Mesothelial cell of epicardium (in vitro differentiated cells): ENCODE measurements around the gene TSPEAR. TPM values are rescaled to one million over a fixed set of nuclear protein-coding genes. Genes with fewer than 3 reads are reported as not detected.

ENCODE experiments used
- DNase-seq, 2 experiments: peaks; one replicate each; pipeline ENCODE4 v3.0.0; 2021; ENCODE audit warnings: low spot score in 2 of 2; ENCODE audit not compliant: unreplicated experiment in 2 of 2
- H3K27ac Mint-ChIP-seq: 2 replicates; pipeline ENCODE4 v1.8.0; 2021; ENCODE audit warnings: mixed read lengths
- H3K27me3 Mint-ChIP-seq: 2 replicates; pipeline ENCODE4 v1.8.0; 2021; ENCODE audit warnings: low read depth, mixed read lengths
- H3K36me3 Mint-ChIP-seq: 2 replicates; pipeline ENCODE4 v1.8.0; 2021; ENCODE audit warnings: mixed read lengths
- H3K4me1 Mint-ChIP-seq: 2 replicates; pipeline ENCODE4 v1.8.0; 2021; ENCODE audit warnings: mixed read lengths
- H3K4me3 Mint-ChIP-seq: 2 replicates; pipeline ENCODE4 v1.8.0; 2021; ENCODE audit warnings: mild to moderate bottlenecking, moderate library complexity, mixed read lengths
- H3K9me3 Mint-ChIP-seq: 2 replicates; pipeline ENCODE4 v1.8.0; 2021; ENCODE audit warnings: mixed read lengths
- total RNA-seq: library from RNA; stranded (reverse); gene quantifications from 3 replicates; pipeline ENCODE4 v1.2.1, GENCODE V29; 2021
- TF ChIP-seq, protein P1 (sequence below): fragments of 200-600 bp; sonication (generic); IDR thresholded peaks from one replicate; pipeline ENCODE4 v1.5.0; 2021; ENCODE audit warnings: antibody characterized with exemption; ENCODE audit not compliant: unreplicated experiment

TSPEAR gene
- total RNA-seq, 1 donor from 2014 or later, result 0.11 TPM

DNA sequence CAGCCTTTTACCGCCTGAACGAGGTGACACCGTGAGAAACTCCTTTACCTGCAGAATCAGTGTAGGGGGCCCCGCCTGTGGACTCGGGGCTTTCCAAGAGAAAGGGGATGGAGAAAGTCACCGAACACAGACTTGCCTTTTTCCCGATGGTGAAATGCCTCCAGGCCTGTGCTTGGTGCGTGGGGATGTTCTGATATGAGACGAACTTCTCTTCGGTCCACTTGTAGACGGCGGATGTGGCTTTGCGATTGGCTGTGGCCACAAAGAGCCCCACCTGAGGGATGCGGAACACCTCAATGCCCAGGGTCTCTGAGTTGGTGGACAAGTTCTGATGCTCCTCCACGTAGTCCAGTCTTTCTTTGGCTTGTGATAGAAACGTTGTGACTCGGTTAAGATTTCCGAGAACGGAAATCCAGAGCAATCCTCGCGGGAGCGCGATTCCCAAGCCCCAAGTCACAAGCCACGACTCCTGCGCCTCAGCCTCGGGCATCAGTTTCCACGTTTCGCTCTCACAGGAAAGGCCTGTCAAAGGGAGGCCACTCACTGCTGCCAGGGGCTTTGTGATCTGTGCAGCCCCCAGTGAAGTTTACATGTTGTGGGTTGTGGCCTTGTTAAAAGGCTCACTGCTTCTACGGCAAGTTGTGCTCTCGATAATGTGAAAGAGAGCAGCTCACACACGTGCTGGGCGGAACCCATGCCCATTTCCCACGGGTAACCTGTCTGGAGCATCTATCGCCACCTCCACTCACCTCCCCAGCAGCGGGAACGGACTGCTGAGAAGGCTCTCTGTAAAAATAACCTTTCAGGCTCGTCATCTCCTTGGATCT, 184.0 kb downstream of the TSPEAR start:
- TF ChIP-seq, protein P1, sequence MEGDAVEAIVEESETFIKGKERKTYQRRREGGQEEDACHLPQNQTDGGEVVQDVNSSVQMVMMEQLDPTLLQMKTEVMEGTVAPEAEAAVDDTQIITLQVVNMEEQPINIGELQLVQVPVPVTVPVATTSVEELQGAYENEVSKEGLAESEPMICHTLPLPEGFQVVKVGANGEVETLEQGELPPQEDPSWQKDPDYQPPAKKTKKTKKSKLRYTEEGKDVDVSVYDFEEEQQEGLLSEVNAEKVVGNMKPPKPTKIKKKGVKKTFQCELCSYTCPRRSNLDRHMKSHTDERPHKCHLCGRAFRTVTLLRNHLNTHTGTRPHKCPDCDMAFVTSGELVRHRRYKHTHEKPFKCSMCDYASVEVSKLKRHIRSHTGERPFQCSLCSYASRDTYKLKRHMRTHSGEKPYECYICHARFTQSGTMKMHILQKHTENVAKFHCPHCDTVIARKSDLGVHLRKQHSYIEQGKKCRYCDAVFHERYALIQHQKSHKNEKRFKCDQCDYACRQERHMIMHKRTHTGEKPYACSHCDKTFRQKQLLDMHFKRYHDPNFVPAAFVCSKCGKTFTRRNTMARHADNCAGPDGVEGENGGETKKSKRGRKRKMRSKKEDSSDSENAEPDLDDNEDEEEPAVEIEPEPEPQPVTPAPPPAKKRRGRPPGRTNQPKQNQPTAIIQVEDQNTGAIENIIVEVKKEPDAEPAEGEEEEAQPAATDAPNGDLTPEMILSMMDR, result no peak
- no peak overlapping the region for H3K27ac Mint-ChIP-seq

DNA sequence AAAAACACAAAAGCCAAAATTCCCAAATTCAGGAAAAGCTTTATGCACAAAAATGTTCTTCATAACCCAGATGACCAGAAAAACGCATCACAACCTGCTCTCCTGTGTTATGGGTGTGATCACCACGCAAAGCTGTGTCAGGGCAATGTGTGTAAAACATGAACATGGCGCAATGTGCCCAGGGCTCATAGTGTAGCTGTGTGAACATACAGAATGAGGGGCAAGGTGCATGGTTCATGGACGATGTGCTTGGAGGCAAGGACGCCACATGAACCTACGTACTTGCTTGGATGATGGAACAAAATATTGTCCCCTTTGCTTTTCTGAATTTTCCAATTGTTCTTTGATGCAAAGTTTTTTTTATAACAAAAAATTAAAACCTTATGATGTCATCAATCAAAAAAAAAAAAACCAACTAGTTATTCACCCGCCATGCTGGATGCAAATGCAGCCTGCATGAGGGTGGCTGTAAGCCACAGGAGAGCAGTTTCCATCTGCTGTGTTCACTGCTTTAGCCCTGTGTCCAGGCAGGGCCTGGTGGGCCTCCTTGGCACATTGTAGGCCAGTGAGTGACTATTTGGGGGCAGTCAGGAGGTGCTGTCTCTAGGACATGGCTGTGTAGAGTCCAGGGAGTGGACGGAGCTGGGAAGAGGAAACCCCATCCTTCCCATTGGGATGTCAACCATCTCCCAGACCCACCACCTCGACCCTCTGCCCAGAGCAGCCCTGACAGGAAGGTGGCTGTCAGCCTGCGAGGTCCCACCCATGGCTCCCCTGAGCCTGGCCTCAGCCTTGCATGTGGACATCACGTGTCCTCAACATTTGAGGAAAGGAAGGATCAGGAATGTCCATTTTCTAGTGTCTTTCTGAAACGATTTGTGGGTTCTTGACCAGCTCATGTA, 185.0 kb downstream of the TSPEAR start:
- Mint-ChIP-seq H3K36me3 (no peaks in the 10 kb centered on the region), H3K9me3 (no peaks in the 10 kb centered on the region), H3K4me1 (no peaks in the 10 kb centered on the region), H3K27me3 (no peaks in the 10 kb centered on the region), H3K4me3 (no peak overlapping the region), H3K27ac (no peak overlapping the region)
- TF ChIP-seq, protein P1, result no peak
- no peak for DNase-seq

More for the DNA sequence above, 184.0 kb downstream of the TSPEAR start:
- Mint-ChIP-seq H3K4me3 (no peak overlapping the region), H3K9me3 (no peaks in the 10 kb centered on the region), H3K27me3 (no peaks in the 10 kb centered on the region), H3K36me3 (no peaks in the 10 kb centered on the region), H3K4me1 (no peaks in the 10 kb centered on the region)
- no peak for DNase-seq

DNA sequence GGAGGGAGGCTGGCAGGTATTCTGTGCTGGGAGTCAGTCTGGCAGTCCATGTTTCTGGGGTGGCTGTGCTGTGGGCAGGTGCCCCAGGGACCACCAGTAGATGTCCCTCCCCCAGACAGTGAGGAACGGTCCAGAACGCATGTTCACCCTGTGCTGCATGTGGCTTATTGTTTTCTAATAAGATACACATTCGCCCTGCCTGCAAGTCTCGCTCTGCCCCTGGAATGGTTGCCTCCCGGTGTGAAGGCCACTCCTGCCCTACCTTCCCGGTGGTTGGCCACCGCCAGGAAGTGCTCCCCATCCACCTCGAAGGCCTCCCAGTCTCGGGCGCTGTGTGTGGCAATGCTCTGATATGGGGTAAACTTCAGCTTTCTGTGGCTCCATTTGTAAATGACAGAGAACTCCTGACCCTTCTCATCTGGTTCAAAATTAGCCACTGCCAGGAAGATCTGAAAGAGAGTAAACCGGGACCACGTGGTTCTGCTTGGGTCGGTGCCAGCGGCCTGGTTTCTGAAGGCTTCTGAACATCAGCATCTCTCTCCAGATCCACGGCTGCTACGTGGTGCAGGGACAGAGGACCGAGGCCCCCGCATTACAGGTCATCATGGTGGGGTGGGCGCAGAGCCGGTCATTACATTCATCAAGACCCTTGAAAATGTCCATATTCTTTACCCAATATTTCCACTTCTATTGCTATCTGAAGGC, 185.8 kb downstream of the TSPEAR start:
- Mint-ChIP-seq H3K9me3 (no peaks in the 10 kb centered on the region), H3K27ac (no peak overlapping the region), H3K4me3 (no peak overlapping the region), H3K27me3 (no peaks in the 10 kb centered on the region), H3K36me3 (no peaks in the 10 kb centered on the region), H3K4me1 (peaks cover under 1% of the 10 kb centered on the region)
- TF ChIP-seq, protein P1, result no peak
- DNase-seq, result no peak

DNA sequence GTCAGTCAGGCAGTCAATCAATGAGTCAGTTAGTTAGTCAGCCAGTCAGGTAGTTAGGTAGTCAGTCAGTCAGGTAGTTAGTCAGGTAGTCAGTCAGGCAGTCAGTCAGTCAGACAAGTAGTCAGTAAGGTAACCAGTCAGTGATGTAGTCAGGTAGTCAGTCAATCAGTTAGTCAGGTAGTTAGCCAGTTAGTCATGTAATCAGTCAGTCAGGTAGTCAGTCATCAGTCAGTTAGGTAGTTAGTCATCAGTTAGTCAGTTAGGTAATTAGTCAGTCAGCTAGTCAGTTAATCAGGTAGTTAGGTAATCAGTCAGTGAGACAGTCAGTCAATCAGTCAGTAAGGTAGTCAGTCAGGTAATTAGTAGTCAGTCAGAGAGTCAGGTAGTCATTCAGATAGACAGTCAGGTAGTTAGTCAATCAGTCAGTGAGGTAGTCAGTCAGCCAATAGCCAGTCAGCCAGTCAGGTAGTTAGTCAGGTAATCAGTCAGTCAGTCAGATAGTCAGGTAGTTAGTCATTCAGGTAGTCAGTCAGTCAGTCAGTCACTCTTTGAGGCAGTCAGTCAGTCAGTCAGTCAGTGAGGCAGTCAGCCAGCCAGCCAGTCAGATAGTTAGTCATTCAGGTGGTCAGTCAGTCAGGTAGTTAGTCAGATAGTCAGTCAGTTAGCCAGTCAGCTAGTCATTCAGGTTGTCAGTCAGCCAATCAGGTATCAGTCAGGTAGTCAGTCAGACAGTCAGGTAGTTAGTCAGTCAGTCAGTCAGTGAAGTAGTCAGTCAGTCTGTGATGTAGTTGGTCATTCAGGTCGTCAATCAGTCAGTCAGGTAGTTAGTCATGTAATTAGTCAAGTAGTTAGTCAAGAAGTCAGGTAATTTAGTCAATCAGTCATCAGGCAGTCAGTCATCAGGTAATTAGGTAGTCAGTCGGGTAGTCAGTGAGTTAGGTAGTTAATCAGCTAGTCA, 186.7 kb downstream of the TSPEAR start:
- no peaks in the 10 kb centered on the region for H3K36me3 Mint-ChIP-seq
- no peak overlapping the region for H3K4me3 Mint-ChIP-seq
- H3K27me3 Mint-ChIP-seq, result no peaks in the 10 kb centered on the region
- H3K9me3 Mint-ChIP-seq, result no peaks in the 10 kb centered on the region
- H3K4me1 Mint-ChIP-seq, result peaks cover 2% of the 10 kb centered on the region
- TF ChIP-seq, protein P1, result no peak
- H3K27ac Mint-ChIP-seq, result no peak overlapping the region
- DNase-seq, result no peak
